ENCODE results near the gene KPNA6.

The KPNA6 gene

DNA sequence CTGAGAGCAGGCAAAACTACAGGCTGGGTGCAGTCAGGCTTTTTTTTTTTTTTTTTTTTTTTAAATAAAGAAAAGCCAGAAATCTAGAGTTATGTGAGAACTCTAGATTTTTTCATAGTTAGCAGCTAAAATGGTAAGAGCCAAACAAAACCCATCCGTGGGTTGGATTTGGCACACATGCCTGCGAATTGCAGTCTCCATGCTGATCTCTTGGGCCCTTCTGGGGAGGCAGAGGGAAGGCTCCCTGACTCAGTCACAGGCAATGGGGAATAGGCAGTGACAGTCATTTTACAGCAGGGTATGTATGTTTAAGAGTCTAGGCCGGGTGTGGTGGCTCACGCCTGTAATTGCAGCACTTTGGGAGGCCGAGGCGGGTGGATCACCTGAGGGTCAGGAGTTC is 74.2 kb downstream of the KPNA6 start:
- Histone ChIP-seq H3K36me3 (ENCODE audit: insufficient read depth, low read length) (peaks cover 55% of the 10 kb centered on the region), H3F3A (ENCODE audit: insufficient read depth, low read length) (no peaks in the 10 kb centered on the region), H3K27me3 (ENCODE audit: insufficient read depth, low read length) (no peaks in the 10 kb centered on the region), H3K27ac (ENCODE audit: low read depth, low read length, poor library complexity, severe bottlenecking) (no peak overlapping the region), H3K4me1 (ENCODE audit: insufficient read depth, low read length, severe bottlenecking) (peaks cover 25% of the 10 kb centered on the region), H3K4me2 (ENCODE audit: low read length) (0 out of 2 replicates have a peak overlapping the region, but pooled peaks have one; percentile 73), H3K9ac (ENCODE audit: low read length) (no peak overlapping the region), H3K9me3 (ENCODE audit: low read length) (no peaks in the 10 kb centered on the region), H2AFZ (ENCODE audit: low read length) (no peak overlapping the region), H3K79me2 (ENCODE audit: insufficient read depth, low read length) (peaks cover 22% of the 10 kb centered on the region), H3K4me3 (ENCODE audit: low read depth, low read length, poor library complexity, severe bottlenecking) (no peak overlapping the region), H4K20me1 (ENCODE audit: insufficient read depth, low read length) (no peaks in the 10 kb centered on the region), H3K9me2 (ENCODE audit: low read depth, low read length) (no peaks in the 10 kb centered on the region)
- TF ChIP-seq, protein P1, sequence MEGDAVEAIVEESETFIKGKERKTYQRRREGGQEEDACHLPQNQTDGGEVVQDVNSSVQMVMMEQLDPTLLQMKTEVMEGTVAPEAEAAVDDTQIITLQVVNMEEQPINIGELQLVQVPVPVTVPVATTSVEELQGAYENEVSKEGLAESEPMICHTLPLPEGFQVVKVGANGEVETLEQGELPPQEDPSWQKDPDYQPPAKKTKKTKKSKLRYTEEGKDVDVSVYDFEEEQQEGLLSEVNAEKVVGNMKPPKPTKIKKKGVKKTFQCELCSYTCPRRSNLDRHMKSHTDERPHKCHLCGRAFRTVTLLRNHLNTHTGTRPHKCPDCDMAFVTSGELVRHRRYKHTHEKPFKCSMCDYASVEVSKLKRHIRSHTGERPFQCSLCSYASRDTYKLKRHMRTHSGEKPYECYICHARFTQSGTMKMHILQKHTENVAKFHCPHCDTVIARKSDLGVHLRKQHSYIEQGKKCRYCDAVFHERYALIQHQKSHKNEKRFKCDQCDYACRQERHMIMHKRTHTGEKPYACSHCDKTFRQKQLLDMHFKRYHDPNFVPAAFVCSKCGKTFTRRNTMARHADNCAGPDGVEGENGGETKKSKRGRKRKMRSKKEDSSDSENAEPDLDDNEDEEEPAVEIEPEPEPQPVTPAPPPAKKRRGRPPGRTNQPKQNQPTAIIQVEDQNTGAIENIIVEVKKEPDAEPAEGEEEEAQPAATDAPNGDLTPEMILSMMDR (IDR thresholded peaks at IDR 0.05; ENCODE audit: low read length): no peak
- TF ChIP-seq EZH2 (IDR thresholded peaks at IDR 0.05; ENCODE audit: borderline replicate concordance, low read length): no peak

DNA sequence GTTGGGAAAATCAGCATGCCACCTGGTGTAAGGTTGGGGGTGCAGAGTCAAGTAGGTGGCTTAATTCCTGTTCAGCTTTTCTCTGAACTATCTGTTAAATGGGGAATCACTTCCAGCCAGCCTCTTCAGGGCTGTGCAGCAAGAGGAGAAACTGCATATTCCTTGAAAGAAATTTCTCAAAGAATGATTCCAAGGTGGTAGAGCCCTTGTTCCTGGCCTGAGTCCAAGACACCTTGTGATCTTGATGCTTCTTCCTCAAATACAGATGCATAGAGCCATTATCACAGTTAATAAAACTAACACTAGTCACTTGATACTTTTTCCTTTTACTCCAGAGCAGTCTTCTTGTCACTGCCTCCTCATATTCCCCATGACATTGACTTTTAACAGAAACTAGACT is 76.8 kb downstream of the KPNA6 start:
- no peak overlapping the region for H3K9ac ChIP-seq (ENCODE audit: low read length)

DNA sequence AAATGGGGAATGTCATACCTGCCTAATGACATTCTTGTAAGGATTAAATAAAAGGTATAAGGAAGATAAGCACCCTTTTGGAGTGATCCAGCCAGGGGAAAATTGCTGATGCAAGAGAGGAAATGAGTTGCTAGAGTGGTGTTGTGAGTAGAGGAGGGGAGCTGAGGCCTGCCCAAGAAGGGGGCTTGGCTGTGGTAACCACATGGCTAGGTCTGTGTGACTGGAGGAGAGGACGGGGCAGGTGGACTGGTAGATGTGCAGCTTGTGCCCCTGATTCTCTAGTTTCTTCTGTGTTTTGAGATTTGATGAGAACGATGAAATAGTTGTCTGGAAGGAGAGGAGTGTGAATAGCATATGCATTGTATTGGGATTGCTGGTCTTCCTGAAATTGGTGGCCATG is 78.2 kb downstream of the KPNA6 start:
- no peaks in the 10 kb centered on the region for H3K27me3 ChIP-seq (ENCODE audit: insufficient read depth, low read length)

More for the DNA sequence above, 76.8 kb downstream of the KPNA6 start:
- Histone ChIP-seq H3K4me1 (ENCODE audit: insufficient read depth, low read length, severe bottlenecking) (peaks cover 16% of the 10 kb centered on the region), H3K4me3 (ENCODE audit: low read depth, low read length, poor library complexity, severe bottlenecking) (no peak overlapping the region), H3K9me2 (ENCODE audit: low read depth, low read length) (no peaks in the 10 kb centered on the region), H3K36me3 (ENCODE audit: insufficient read depth, low read length) (peaks cover 81% of the 10 kb centered on the region), H3K4me2 (ENCODE audit: low read length) (no peak overlapping the region), H2AFZ (ENCODE audit: low read length) (no peak overlapping the region), H3K9me3 (ENCODE audit: low read length) (no peaks in the 10 kb centered on the region), H3K27me3 (ENCODE audit: insufficient read depth, low read length) (no peaks in the 10 kb centered on the region), H3K79me2 (ENCODE audit: insufficient read depth, low read length) (peaks cover 22% of the 10 kb centered on the region), H4K20me1 (ENCODE audit: insufficient read depth, low read length) (no peaks in the 10 kb centered on the region), H3K27ac (ENCODE audit: low read depth, low read length, poor library complexity, severe bottlenecking) (no peak overlapping the region), H3F3A (ENCODE audit: insufficient read depth, low read length) (no peaks in the 10 kb centered on the region)
- TF ChIP-seq, protein P1 (IDR thresholded peaks at IDR 0.05; ENCODE audit: low read length): no peak
- TF ChIP-seq EZH2 (IDR thresholded peaks at IDR 0.05; ENCODE audit: borderline replicate concordance, low read length): no peak

More for the DNA sequence above, 78.2 kb downstream of the KPNA6 start:
- Histone ChIP-seq H4K20me1 (ENCODE audit: insufficient read depth, low read length) (no peaks in the 10 kb centered on the region), H3K4me1 (ENCODE audit: insufficient read depth, low read length, severe bottlenecking) (peaks cover 8% of the 10 kb centered on the region), H3F3A (ENCODE audit: insufficient read depth, low read length) (no peaks in the 10 kb centered on the region), H3K9me3 (ENCODE audit: low read length) (no peaks in the 10 kb centered on the region), H3K4me3 (ENCODE audit: low read depth, low read length, poor library complexity, severe bottlenecking) (no peak overlapping the region), H3K9me2 (ENCODE audit: low read depth, low read length) (no peaks in the 10 kb centered on the region), H3K27ac (ENCODE audit: low read depth, low read length, poor library complexity, severe bottlenecking) (no peak overlapping the region), H3K4me2 (ENCODE audit: low read length) (no peak overlapping the region), H3K79me2 (ENCODE audit: insufficient read depth, low read length) (peaks cover 10% of the 10 kb centered on the region), H2AFZ (ENCODE audit: low read length) (no peak overlapping the region), H3K36me3 (ENCODE audit: insufficient read depth, low read length) (peaks cover 86% of the 10 kb centered on the region), H3K9ac (ENCODE audit: low read length) (no peak overlapping the region)
- TF ChIP-seq, protein P1 (IDR thresholded peaks at IDR 0.05; ENCODE audit: low read length): no peak
- TF ChIP-seq EZH2 (IDR thresholded peaks at IDR 0.05; ENCODE audit: borderline replicate concordance, low read length): no peak
